Ectodermal cell (in vitro differentiated cells): ENCODE results near the gene ELAVL2.

ENCODE experiments used
- H3K27ac ChIP-seq: 2 replicates; pipeline ENCODE4 v1.7.0; 2013; ENCODE audit warnings: mild to moderate bottlenecking, low read depth, low read length; ENCODE audit not compliant: insufficient read depth, poor library complexity, severe bottlenecking
- H3K27me3 ChIP-seq: 2 replicates; pipeline ENCODE4 v1.7.0; 2013; ENCODE audit warnings: mild to moderate bottlenecking, low read length; ENCODE audit not compliant: insufficient read depth, control insufficient read depth, poor library complexity, severe bottlenecking
- H3K36me3 ChIP-seq: one replicate; pipeline ENCODE4 v1.7.0; 2013; ENCODE audit warnings: low read length; ENCODE audit not compliant: control insufficient read depth, insufficient read depth
- H3K4me1 ChIP-seq: one replicate; pipeline ENCODE4 v1.7.0; 2013; ENCODE audit warnings: low read length; ENCODE audit not compliant: control insufficient read depth, insufficient read depth
- H3K4me3 ChIP-seq: 2 replicates; pipeline ENCODE4 v1.7.0; 2013; ENCODE audit warnings: low read depth, low read length, control low read depth; ENCODE audit not compliant: insufficient read depth
- H3K9me3 ChIP-seq: 2 replicates; pipeline ENCODE4 v1.7.0; 2013; ENCODE audit warnings: mild to moderate bottlenecking, low read length, moderate library complexity; ENCODE audit not compliant: control insufficient read depth
- WGBS, 2 experiments: methylation state at CpG; one replicate each; pipeline ENCODE4 v1.1.7; 2013; ENCODE audit warnings: missing lambda C conversion rate in 2 of 2; 5-methylcytosine and 5-hydroxymethylcytosine counted together

ELAVL2 gene

DNA sequence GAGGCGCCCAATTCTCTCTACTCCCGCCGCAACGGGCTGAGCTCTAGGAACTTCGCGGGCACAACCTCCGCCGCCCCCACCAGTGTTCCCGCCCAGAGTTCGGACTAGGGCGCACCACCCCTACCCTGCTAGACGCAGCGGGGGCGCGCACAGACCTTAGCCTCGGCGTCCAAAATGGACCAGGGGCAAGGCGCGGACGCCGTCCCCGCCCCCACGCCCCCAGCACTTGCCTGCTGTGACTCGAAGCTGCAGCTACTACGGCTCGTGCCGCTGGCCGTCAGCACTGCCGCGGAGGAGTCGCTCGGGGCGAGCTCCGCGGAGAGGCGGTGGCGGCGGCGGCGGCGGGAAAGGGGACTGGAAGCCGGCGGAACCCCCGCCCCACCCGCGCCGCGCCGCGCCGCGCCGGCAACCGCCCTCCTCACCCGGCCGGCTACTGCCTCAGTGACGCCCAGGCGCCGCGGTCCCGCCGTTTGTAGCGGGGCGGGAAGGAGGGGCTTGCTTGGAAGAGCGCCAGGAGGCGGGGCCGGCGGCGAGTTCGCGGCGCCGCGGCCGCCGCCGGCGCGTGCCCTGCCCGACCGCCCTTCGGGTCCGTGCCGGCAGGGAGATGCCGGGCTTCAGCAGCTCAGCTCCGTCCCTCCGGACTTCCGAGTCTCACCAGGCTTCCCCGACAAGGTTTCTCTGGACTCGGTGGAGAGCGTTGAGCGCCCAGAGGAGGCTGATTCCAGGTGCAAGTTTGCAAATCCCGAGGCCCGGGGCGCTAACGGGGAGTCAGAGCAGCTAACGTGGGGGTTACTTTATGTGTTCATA lies 4.5 kb downstream of the ELAVL2 start:
- H3K27ac ChIP-seq: no peak overlapping the region
- WGBS, 2 experiments: 0% methylated on average over 92 to 93 of the region's 97 CpGs
- peaks cover 52% of the 10 kb centered on the region for H3K4me1 ChIP-seq
- H3K9me3 ChIP-seq: no peaks in the 10 kb centered on the region
- no peaks in the 10 kb centered on the region for H3K36me3 ChIP-seq
- H3K27me3 ChIP-seq: peaks cover 67% of the 10 kb centered on the region
- peak overlapping the region; percentile 68 for H3K4me3 ChIP-seq

DNA sequence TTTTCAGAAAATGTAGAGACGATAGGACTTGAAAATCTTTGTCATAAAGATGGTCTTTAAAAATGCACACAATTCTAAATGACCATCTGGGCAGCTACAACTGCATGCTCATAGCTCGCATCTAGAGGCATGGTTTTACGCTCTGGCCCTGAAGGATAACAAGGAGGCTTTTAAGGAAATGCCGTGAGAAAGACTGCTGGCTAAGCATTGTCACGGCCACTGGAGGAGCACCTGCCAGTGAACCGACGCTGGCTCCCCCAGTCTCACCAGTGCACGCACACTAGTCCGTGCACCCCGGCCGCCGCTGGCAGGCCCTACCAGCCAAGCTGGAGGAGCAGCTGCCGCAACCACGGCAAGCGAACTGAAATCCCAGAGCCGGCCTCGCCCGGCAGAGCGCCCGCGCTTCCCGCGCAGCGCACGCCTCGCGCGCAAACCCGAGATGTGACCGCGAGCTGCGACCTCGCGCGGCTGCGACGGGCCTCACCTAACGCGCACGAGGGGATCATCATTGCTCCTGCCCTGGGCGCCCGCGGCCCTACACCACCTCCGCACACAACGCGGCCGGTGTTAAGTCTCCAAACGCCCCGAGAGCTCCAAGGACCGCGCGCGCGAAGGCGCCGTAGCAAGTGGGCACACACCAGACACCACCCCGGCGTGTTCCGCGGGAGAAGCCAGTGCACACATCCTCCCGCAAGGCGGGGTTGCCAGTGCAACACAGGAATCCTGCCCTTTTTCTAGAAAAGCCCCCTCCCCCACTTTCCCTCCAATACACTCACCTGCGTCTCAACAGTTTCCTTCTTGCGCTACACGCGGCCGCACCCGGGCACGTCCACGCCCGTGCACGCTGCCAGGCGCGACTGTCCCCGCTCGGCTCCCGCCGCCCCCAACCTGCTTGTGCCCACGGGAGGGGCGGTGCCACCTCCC lies 5.3 kb downstream of the ELAVL2 start:
- H3K27ac ChIP-seq: no peak overlapping the region

DNA sequence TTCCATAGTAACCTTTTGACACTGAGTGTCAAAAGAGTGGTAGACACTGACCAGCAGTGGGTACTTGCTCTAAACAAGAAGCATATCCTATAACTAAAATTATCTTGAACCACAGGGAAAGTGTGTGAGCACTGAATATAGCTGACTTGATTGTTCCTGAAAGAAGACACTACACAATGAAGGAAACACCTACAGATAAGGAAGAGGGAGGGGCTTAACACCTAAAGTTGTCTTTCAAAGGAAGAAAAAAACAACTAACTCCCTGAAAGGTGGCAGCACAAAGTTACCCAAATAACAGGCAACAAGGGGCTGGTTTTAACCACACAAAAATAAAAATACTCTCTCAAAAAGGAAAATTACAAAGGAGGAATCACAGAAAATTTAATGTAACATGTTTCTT lies 6.6 kb downstream of the ELAVL2 start:
- Histone ChIP-seq H3K27me3 (peaks cover 51% of the 10 kb centered on the region), H3K27ac (no peak overlapping the region), H3K4me1 (peaks cover 45% of the 10 kb centered on the region), H3K4me3 (no peak overlapping the region), H3K9me3 (no peaks in the 10 kb centered on the region), H3K36me3 (no peaks in the 10 kb centered on the region)

More for the DNA sequence above, 5.3 kb downstream of the ELAVL2 start:
- Histone ChIP-seq H3K4me3 (peak overlapping the region; percentile 68), H3K4me1 (peaks cover 52% of the 10 kb centered on the region), H3K36me3 (no peaks in the 10 kb centered on the region), H3K9me3 (no peaks in the 10 kb centered on the region), H3K27me3 (peaks cover 64% of the 10 kb centered on the region)
- 1% methylated on average over 79 to 80 of the region's 80 CpGs for WGBS, 2 experiments

DNA sequence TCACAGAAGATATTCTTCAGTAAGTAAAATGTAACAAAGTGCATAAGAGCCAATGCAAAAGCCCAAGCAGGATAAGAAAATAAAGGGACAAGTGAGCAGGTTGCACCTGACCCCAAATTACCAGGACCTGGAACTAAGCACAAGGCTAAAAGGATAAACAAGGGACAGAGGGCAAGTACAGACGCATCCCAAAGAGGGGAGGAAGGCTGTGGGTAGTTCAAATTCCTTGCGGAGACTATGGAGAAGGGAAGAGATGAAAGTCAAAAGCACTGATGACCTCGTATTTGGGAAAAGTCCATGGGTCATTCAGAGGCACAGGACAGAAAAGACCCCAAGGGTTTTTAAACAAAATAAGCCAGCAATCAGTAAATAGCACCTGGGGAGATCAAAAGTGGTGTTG lies 11.8 kb downstream of the ELAVL2 start:
- 50 to 56% methylated on average over 3 of the region's 3 CpGs for WGBS, 2 experiments

DNA sequence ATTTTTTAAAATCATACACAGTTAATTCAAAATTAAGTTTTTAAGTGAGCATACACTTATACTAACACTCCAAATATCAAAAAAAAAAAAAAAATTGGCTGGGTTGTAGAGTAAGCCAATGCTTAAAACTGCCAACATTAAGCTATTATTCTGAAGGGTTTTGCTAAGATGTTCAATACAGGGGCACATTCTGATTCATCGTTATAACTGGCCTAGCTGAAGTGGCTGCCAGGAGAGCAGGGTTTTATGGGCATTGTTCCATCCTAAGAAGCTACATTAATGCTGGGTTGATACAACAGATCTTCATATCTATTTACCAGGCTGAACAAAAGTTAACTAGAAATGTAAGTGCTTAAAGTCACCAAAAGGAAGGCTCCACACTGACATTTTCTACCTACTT lies 13.4 kb downstream of the ELAVL2 start:
- Histone ChIP-seq H3K27me3 (no peaks in the 10 kb centered on the region), H3K4me3 (no peak overlapping the region), H3K9me3 (no peaks in the 10 kb centered on the region), H3K36me3 (no peaks in the 10 kb centered on the region), H3K4me1 (no peaks in the 10 kb centered on the region), H3K27ac (no peak overlapping the region)
- WGBS, 2 experiments: 90 to 100% methylated on average over 1 of the region's 1 CpG

More for the DNA sequence above, 11.8 kb downstream of the ELAVL2 start:
- H3K27ac ChIP-seq: no peak overlapping the region
- H3K4me1 ChIP-seq: peaks cover 10% of the 10 kb centered on the region
- no peaks in the 10 kb centered on the region for H3K9me3 ChIP-seq
- peaks cover 2% of the 10 kb centered on the region for H3K27me3 ChIP-seq
- H3K4me3 ChIP-seq: no peak overlapping the region
- no peaks in the 10 kb centered on the region for H3K36me3 ChIP-seq

DNA sequence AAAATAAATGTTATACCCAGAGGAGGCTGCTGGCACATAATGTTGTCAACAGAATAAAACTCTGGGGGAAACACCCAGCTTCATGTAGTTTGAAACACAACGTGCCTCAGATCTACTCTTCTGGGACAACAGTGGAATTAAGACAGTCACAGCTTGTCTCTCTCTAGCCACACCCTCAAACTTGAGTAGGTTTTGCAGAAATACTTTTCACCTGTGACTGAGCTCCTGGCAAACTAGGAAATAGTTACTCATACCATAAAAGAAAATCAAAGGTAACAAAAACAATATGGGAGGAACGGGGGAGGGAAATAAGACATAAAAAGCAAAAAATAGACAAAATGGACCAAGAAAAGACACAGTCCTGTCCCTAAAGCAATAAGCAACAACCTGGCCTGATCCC lies 14.4 kb downstream of the ELAVL2 start:
- H3K27me3 ChIP-seq: no peaks in the 10 kb centered on the region
- WGBS, 2 experiments: 83% methylated on average over 1 to 2 of the region's 2 CpGs
- H3K9me3 ChIP-seq: no peaks in the 10 kb centered on the region
- no peak overlapping the region for H3K4me3 ChIP-seq
- no peaks in the 10 kb centered on the region for H3K4me1 ChIP-seq
- no peaks in the 10 kb centered on the region for H3K36me3 ChIP-seq
- no peak overlapping the region for H3K27ac ChIP-seq

DNA sequence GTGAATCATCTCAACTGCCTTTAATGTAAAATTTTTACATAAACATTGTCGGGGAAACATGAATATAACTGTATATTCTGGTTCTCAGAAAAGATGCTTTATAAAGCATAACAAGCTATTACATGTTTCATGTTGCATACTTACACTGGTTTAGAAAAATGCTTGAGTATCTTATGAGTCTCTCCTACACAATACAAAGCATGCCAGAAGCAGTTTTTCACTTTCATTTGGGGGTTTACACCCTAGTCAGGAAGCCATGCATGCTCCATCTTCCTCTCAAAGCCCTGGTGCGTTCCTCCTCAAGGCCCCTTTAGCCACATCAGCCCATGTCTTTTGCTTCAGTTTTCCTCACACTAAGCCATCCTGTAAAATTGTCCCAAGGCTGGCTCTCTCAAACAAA lies 22.8 kb downstream of the ELAVL2 start:
- H3K9me3 ChIP-seq: no peaks in the 10 kb centered on the region
- no peak overlapping the region for H3K4me3 ChIP-seq
- H3K27me3 ChIP-seq: no peaks in the 10 kb centered on the region
- no peaks in the 10 kb centered on the region for H3K36me3 ChIP-seq
- 89 to 90% methylated on average over 1 to 2 of the region's 2 CpGs for WGBS, 2 experiments
- peaks cover 13% of the 10 kb centered on the region for H3K4me1 ChIP-seq
- H3K27ac ChIP-seq: no peak overlapping the region

DNA sequence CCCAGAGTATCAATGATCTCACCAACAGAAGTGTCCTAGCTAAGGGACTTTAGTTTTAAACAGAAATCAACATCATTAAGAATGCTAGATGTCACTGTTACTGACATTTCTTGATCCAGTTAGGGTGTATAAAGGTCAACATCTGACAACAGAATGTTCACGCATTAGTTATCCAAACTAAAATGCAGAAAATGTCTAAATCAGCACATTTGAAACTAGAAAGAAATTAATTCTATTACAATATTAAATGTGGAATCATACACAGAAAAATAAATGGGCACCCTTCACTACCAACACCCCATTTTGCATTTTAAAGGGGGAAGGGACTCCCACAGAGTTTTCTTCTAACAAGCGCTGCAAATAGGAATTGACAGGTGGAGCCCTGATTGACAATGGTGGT lies 24.5 kb downstream of the ELAVL2 start:
- H3K27me3 ChIP-seq: no peaks in the 10 kb centered on the region
- H3K36me3 ChIP-seq: no peaks in the 10 kb centered on the region
- H3K4me3 ChIP-seq: no peak overlapping the region
- H3K27ac ChIP-seq: no peak overlapping the region
- H3K9me3 ChIP-seq: no peaks in the 10 kb centered on the region
- H3K4me1 ChIP-seq: peaks cover 19% of the 10 kb centered on the region
- WGBS, 2 experiments: 89 to 100% methylated on average over 1 to 2 of the region's 2 CpGs

DNA sequence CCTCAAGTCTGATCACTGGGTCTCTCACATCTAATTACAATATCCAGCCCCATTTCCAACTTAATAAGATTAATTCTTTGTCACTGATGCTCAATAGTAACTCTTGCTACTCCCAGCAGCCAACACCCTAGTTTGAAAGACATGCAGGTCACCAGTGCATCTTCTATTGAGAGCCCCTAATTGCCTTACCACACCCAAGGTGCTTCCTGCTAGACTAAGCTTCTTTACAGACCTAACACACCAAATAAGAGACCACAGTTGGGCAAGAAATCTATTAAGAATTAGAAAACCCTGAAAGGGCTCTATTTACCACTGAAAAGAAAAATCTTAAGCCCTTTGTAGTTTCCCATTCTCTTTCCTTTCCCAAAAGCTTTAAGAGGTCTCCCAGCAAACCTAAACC lies 26.5 kb downstream of the ELAVL2 start:
- H3K27ac ChIP-seq: peak overlapping the region; percentile 2
- H3K36me3 ChIP-seq: no peaks in the 10 kb centered on the region
- H3K4me1 ChIP-seq: peaks cover 19% of the 10 kb centered on the region
- no peak overlapping the region for H3K4me3 ChIP-seq
- H3K27me3 ChIP-seq: no peaks in the 10 kb centered on the region
- H3K9me3 ChIP-seq: no peaks in the 10 kb centered on the region

DNA sequence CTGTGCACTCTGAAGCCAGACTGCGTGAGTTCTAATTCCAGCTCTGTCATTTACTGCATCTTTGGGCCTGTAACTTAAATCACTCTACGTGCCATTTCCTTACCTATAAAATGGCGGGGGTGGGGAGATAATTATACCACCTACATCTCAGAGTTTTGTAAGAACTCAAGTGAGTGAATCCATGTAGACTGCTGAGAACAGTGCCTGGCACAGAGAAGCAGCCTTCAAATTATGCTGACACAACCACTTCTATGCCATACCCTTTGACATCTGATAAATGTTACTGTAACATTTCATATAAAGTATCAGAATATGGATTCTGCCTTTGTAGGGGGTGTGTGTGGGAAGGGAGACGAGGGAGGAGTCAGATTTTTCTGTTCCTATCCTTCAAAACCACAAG lies 27.7 kb downstream of the ELAVL2 start:
- peaks cover 19% of the 10 kb centered on the region for H3K4me1 ChIP-seq
- no peaks in the 10 kb centered on the region for H3K9me3 ChIP-seq
- no peak overlapping the region for H3K27ac ChIP-seq
- no peaks in the 10 kb centered on the region for H3K27me3 ChIP-seq
- no peak overlapping the region for H3K4me3 ChIP-seq
- no peaks in the 10 kb centered on the region for H3K36me3 ChIP-seq
- 87 to 95% methylated on average over 3 to 4 of the region's 4 CpGs for WGBS, 2 experiments
